HG03432 (cell line): ENCODE data around the gene CHRNA10.
"Not testable (repeated sequence)": the region's sequence is repeated elsewhere in the genome, so short reads cannot be mapped to it uniquely, and the experiment has no call there.

Source experiments
- ATAC-seq: cut with Tn5 transposase; IDR thresholded peaks from one replicate; pipeline ENCODE4 v1.9.1; 2021; ENCODE audit warnings: mild to moderate bottlenecking, moderate library complexity; ENCODE audit not compliant: unreplicated experiment

The CHRNA10 gene

GRCh38 chr11:3665336-3666022, 5.7 kb downstream of the CHRNA10 start:
- ATAC-seq, result no peak

- no peak for ATAC-seq
Observed at GRCh38 chr11:3664032-3664630, 7.1 kb downstream of the CHRNA10 start.

- ATAC-seq, result no peak
Observed at GRCh38 chr11:3662856-3663255, 8.3 kb downstream of the CHRNA10 start.

- no peak for ATAC-seq
Observed at GRCh38 chr11:3660960-3661359, 10.2 kb downstream of the CHRNA10 start.

- ATAC-seq, result no peak
Observed at GRCh38 chr11:3659595-3660515, 11.3 kb downstream of the CHRNA10 start.

GRCh38 chr11:3658252-3658651, 12.9 kb downstream of the CHRNA10 start:
- no peak for ATAC-seq

- ATAC-seq, result not testable (repeated sequence)
Observed at GRCh38 chr11:3657331-3657730, 13.9 kb downstream of the CHRNA10 start.

GRCh38 chr11:3655547-3655946, 15.6 kb downstream of the CHRNA10 start:
- ATAC-seq, result no peak

GRCh38 chr11:3652514-3652913, 18.7 kb downstream of the CHRNA10 start:
- ATAC-seq, result not testable (repeated sequence)

- not testable (repeated sequence) for ATAC-seq
Observed at GRCh38 chr11:3649374-3649773, 21.8 kb downstream of the CHRNA10 start.

GRCh38 chr11:3648843-3649242, 22.3 kb downstream of the CHRNA10 start:
- not testable (repeated sequence) for ATAC-seq

- no peak for ATAC-seq
Observed at GRCh38 chr11:3645552-3645951, 25.6 kb downstream of the CHRNA10 start.

- no peak for ATAC-seq
Observed at GRCh38 chr11:3644817-3645235, 26.4 kb downstream of the CHRNA10 start, which contains the start of gene ART1. TSS of gene ART1 (plus strand) at chr11:3645128. CDS start at chr11:3659214, 14,086 bp downstream.

GRCh38 chr11:3643102-3643546, 28.1 kb downstream of the CHRNA10 start:
- ATAC-seq, result not testable (repeated sequence)

- ATAC-seq, result no peak
Observed at GRCh38 chr11:3642071-3642951, 28.9 kb downstream of the CHRNA10 start.

GRCh38 chr11:3641701-3642070, 29.5 kb downstream of the CHRNA10 start, which contains the start of gene ART5:
TSS of gene ART5 (minus strand) at chr11:3641992. CDS start at chr11:3641862, 130 bp downstream.
- ATAC-seq, result no peak

- ATAC-seq, result no peak
Observed at GRCh38 chr11:3641191-3641590, 30.0 kb downstream of the CHRNA10 start.

- no peak for ATAC-seq
Observed at GRCh38 chr11:3639841-3640240, 31.3 kb downstream of the CHRNA10 start.

- no peak for ATAC-seq
Observed at GRCh38 chr11:3638513-3638912, 32.7 kb downstream of the CHRNA10 start.

- ATAC-seq, result no peak
Observed at GRCh38 chr11:3637201-3637600, 34.0 kb downstream of the CHRNA10 start.
